ENCODE measurements around the gene CRTC2.

Gene CRTC2

GRCh38 chr1:153945795-153946621 is 12.4 kb downstream of the CRTC2 start:
- DNase-seq = peak in 13 of 14 donors; percentile 28 to 90 (median 69)

- peak in 6 of 14 donors; percentile 30 to 64 (median 43) for DNase-seq
Observed at GRCh38 chr1:153945131-153945794, 13.1 kb downstream of the CRTC2 start.

GRCh38 chr1:153944827-153945117 is 13.6 kb downstream of the CRTC2 start:
- no peak for DNase-seq

- DNase-seq = no peak
Observed at GRCh38 chr1:153944005-153944826, 14.2 kb downstream of the CRTC2 start.

- DNase-seq = no peak
Observed at GRCh38 chr1:153942766-153943549, 15.5 kb downstream of the CRTC2 start.

GRCh38 chr1:153941826-153942725 is 16.3 kb downstream of the CRTC2 start:
- no peak for DNase-seq

- DNase-seq = no peak
Observed at GRCh38 chr1:153940756-153941155, 17.7 kb downstream of the CRTC2 start.

- no peak for DNase-seq
Observed at GRCh38 chr1:153939476-153939875, 18.9 kb downstream of the CRTC2 start.

GRCh38 chr1:153938996-153939395 is 19.4 kb downstream of the CRTC2 start:
- DNase-seq = no peak

- DNase-seq = no peak
Observed at GRCh38 chr1:153937331-153937730, 21.1 kb downstream of the CRTC2 start.

- DNase-seq = peak in 1 of 14 donors; percentile 40
Observed at GRCh38 chr1:153936011-153936802, 22.2 kb downstream of the CRTC2 start.

GRCh38 chr1:153934746-153935145 is 23.7 kb downstream of the CRTC2 start:
- no peak for DNase-seq

GRCh38 chr1:153933955-153934354 is 24.5 kb downstream of the CRTC2 start:
- no peak for DNase-seq

GRCh38 chr1:153933430-153933829 is 25.0 kb downstream of the CRTC2 start:
- no peak for DNase-seq

GRCh38 chr1:153932156-153933131 is 26.0 kb downstream of the CRTC2 start:
- DNase-seq = no peak

- peak in 2 of 14 donors; percentile 14 to 22 for DNase-seq
Observed at GRCh38 chr1:153929981-153930948, 28.1 kb downstream of the CRTC2 start.

GRCh38 chr1:153929426-153929825 is 29.0 kb downstream of the CRTC2 start:
- DNase-seq = no peak
